ENCODE measurements around the gene PDE6D. TPM values are rescaled to one million over a fixed set of nuclear protein-coding genes. Genes with fewer than 3 reads are reported as not detected.
A peak's percentile ranks its signal among the peaks of the same experiment; 100 is the strongest.

The PDE6D gene
- total and polyA plus RNA-seq, 2 of the 13 experiments (the other 11 are each of a cell fraction or from before 2014, with no cell fraction given), result 14.1 to 23.2 TPM

DNA sequence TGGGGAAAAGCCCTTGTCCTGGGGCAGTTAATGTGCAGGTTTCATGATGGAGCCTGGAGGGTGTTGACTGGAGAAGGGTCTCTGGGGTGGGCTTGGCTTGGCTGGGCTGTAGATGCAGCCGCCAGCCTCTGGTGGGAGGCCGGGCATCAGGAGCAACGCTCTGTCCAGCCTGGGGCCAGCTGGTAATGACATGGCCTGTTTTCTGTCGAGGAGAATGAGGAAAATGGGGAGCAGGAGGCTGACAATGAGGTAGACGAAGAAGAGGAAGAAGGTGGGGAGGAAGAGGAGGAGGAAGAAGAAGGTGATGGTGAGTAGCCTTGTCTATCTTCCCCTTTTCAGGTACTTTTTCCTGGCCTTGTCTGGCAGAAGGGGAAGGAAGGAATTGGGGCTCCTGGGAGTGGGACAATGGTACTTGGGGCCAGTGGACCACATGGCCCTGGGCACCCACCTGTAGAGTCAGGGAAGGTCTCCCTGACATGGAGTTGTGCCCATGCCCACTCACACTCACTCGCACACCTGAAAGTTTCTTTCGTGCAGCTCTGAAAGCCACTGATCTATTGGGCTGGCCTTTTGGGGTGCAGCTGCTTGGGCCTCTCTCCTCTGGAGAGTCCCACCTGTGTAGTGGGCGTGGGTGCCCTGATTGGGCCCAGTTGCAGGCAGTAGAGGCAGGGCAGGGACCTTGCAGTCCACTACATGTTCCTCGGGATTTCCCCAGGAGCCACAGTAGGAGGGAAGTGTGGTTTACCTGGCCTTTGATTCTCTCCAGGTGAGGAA lies 69.2 kb downstream of the PDE6D start:
- CTCF ChIA-PET (ENCODE audit: low intra/inter-chr PET ratio, low total read pairs), result interaction anchor here (1.4 to 5.5 kb wide), 3 partner anchors 26 to 35 kb away, joined by 3 to 59 read pairs (median 5); no protein-coding TSS in a partner anchor
- DNase-seq (ENCODE audit: low spot score), result no peak
- peak overlapping the region; percentile 92 for H3K4me2 ChIP-seq (ENCODE audit: low read depth, low read length)
- peak overlapping the region; percentile 84 for H3K9ac ChIP-seq (ENCODE audit: insufficient read depth, low read depth, low read length)
- in situ Hi-C loops (cut with HindIII; ENCODE audit: extremely low pct_ligation_motif_present, low pct_unique_long_range_greater_than_20kb), result loop anchor here (5.0 kb wide), 2 partner anchors 35 to 100 kb away; no protein-coding TSS in a partner anchor
- POLR2A ChIA-PET, result interaction anchor here (0.8 to 1.2 kb wide), 2 partner anchors 30 to 34 kb away, joined by 3 to 8 read pairs; no protein-coding TSS in a partner anchor
- WGBS (ENCODE audit: low lambda C conversion rate), result 69% methylated on average over 9 of the region's 9 CpGs
- H3K4me3 ChIP-seq (replicated peaks in 1 of 3; ENCODE audit: insufficient read depth in 1 of 3, low read depth in 2 of 3, low read length in 3 of 3), result peak overlapping the region; percentile 83 to 93 (median 89)
- peaks cover 41% of the 10 kb centered on the region for H3K79me2 ChIP-seq (ENCODE audit: insufficient read depth, low read length)
- no peak overlapping the region for H2AFZ ChIP-seq (ENCODE audit: low read length)
- peak overlapping the region; percentile 53 for H3K27ac ChIP-seq (ENCODE audit: extremely low read length, insufficient read depth, low read length)
- no peaks in the 10 kb centered on the region for H3K27me3 ChIP-seq (ENCODE audit: control insufficient read depth in 1 of 2, insufficient read depth in 2 of 2, low read length in 2 of 2)
- ATAC-seq, result no peak
- FAIRE-seq, result no peak
- intact Hi-C loops (cut with micrococcal nuclease; ENCODE audit: unreplicated experiment), result loop anchor here (5.0 kb wide), 1 partner anchor 250 kb away; the partner anchor contains the start of gene NCL
- peaks cover 15 to 17% of the 10 kb centered on the region in 2 experiments for H3K36me3 ChIP-seq (replicated peaks in 1 of 2; ENCODE audit: control insufficient read depth in 1 of 2, insufficient read depth in 2 of 2, low read length in 2 of 2)
- BruUV-seq (replicated peaks), result no TSS peak
- peaks cover 60% of the 10 kb centered on the region for H3K4me1 ChIP-seq (ENCODE audit: insufficient read depth, low read length)
- H3K9me3 ChIP-seq (ENCODE audit: low read length), result no peaks in the 10 kb centered on the region
- peaks cover 39% of the 10 kb centered on the region for H4K20me1 ChIP-seq (ENCODE audit: insufficient read depth, low read length)
- peak; percentile 41; the same call in 1 of the 2 replicates for TF ChIP-seq ZBTB38 (CRISPR knock-in tag; IDR thresholded peaks at IDR 0.05)
- peak; percentile 23; the same call in 1 of the 2 replicates for TF ChIP-seq SPEN (CRISPR knock-in tag; IDR thresholded peaks at IDR 0.05; ENCODE audit: low read depth)
- TF ChIP-seq, protein P1, sequence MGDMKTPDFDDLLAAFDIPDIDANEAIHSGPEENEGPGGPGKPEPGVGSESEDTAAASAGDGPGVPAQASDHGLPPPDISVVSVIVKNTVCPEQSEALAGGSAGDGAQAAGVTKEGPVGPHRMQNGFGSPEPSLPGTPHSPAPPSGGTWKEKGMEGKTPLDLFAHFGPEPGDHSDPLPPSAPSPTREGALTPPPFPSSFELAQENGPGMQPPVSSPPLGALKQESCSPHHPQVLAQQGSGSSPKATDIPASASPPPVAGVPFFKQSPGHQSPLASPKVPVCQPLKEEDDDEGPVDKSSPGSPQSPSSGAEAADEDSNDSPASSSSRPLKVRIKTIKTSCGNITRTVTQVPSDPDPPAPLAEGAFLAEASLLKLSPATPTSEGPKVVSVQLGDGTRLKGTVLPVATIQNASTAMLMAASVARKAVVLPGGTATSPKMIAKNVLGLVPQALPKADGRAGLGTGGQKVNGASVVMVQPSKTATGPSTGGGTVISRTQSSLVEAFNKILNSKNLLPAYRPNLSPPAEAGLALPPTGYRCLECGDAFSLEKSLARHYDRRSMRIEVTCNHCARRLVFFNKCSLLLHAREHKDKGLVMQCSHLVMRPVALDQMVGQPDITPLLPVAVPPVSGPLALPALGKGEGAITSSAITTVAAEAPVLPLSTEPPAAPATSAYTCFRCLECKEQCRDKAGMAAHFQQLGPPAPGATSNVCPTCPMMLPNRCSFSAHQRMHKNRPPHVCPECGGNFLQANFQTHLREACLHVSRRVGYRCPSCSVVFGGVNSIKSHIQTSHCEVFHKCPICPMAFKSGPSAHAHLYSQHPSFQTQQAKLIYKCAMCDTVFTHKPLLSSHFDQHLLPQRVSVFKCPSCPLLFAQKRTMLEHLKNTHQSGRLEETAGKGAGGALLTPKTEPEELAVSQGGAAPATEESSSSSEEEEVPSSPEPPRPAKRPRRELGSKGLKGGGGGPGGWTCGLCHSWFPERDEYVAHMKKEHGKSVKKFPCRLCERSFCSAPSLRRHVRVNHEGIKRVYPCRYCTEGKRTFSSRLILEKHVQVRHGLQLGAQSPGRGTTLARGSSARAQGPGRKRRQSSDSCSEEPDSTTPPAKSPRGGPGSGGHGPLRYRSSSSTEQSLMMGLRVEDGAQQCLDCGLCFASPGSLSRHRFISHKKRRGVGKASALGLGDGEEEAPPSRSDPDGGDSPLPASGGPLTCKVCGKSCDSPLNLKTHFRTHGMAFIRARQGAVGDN (CRISPR knock-in tag; IDR thresholded peaks at IDR 0.05), result peak; percentile 40; the same call in 1 of the 2 replicates
- TF ChIP-seq, protein P2, sequence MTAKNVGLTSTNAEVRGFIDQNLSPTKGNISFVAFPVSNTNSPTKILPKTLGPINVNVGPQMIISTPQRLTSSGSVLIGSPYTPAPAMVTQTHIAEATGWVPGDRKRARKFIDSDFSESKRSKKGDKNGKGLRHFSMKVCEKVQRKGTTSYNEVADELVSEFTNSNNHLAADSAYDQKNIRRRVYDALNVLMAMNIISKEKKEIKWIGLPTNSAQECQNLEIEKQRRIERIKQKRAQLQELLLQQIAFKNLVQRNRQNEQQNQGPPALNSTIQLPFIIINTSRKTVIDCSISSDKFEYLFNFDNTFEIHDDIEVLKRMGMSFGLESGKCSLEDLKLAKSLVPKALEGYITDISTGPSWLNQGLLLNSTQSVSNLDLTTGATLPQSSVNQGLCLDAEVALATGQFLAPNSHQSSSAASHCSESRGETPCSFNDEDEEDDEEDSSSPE (CRISPR knock-in tag; IDR thresholded peaks at IDR 0.05), result no peak
- TF ChIP-seq ZFP62 (CRISPR knock-in tag; IDR thresholded peaks at IDR 0.05), result no peak
- TF ChIP-seq ZNF816 (CRISPR knock-in tag; IDR thresholded peaks at IDR 0.05; ENCODE audit: borderline replicate concordance), result no peak
- TF ChIP-seq SIN3A (IDR thresholded peaks at IDR 0.05; ENCODE audit: borderline replicate concordance, low read depth, low read length), result no peak
- TF ChIP-seq, protein P3, sequence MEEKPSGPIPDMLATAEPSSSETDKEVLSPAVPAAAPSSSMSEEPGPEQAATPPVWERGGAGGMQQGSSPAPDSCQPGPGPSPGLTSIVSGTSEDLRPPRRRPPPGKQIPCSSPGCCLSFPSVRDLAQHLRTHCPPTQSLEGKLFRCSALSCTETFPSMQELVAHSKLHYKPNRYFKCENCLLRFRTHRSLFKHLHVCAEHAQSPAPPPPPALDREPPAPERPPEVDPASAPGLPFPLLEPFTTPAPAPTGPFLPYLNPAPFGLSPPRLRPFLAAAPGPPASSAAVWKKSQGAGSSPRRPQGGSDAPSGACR (CRISPR knock-in tag; IDR thresholded peaks at IDR 0.05), result no peak
- TF ChIP-seq TAF1 (CRISPR knock-in tag; IDR thresholded peaks at IDR 0.05), result no peak
- TF ChIP-seq SRSF9 (IDR thresholded peaks at IDR 0.05; ENCODE audit: borderline replicate concordance, insufficient read depth, low read depth, low read length, poor library complexity, severe bottlenecking), result no peak
- TF ChIP-seq AKAP8 (CRISPR knock-in tag; IDR thresholded peaks at IDR 0.05), result peak; percentile 93
- TF ChIP-seq SRSF1 (optimal IDR thresholded peaks at IDR 0.05; ENCODE audit: low read depth, low read length), result no peak
- TF ChIP-seq POLR2A (IDR thresholded peaks at IDR 0.05; ENCODE audit: insufficient read depth in 1 of 2, low read depth in 2 of 2, low read length in 2 of 2), result peak in 1 of 2 experiments; percentile 30; a peak in 1 of 4 replicates
- peak; percentile 90 for TF ChIP-seq RBM22 (optimal IDR thresholded peaks at IDR 0.05; ENCODE audit: low read length)
- TF ChIP-seq ZNF326 (CRISPR knock-in tag; IDR thresholded peaks at IDR 0.05; ENCODE audit: borderline replicate concordance), result no peak
- no peak for TF ChIP-seq ZNF607 (CRISPR knock-in tag; IDR thresholded peaks at IDR 0.05; ENCODE audit: borderline replicate concordance)
- no peak for TF ChIP-seq RORA (CRISPR knock-in tag; IDR thresholded peaks at IDR 0.05)
